Measurements from ENCODE around the gene TMEM209. TPM values are rescaled to one million over a fixed set of nuclear protein-coding genes. Genes with fewer than 3 reads are reported as not detected.
A peak's percentile ranks its signal among the peaks of the same experiment; 100 is the strongest.
"Not testable (repeated sequence)": the region's sequence is repeated elsewhere in the genome, so short reads cannot be mapped to it uniquely, and the experiment has no call there.

Gene TMEM209
- total RNA-seq, 2 donors from 2014 or later: 18.6 to 21.8 TPM

DNA sequence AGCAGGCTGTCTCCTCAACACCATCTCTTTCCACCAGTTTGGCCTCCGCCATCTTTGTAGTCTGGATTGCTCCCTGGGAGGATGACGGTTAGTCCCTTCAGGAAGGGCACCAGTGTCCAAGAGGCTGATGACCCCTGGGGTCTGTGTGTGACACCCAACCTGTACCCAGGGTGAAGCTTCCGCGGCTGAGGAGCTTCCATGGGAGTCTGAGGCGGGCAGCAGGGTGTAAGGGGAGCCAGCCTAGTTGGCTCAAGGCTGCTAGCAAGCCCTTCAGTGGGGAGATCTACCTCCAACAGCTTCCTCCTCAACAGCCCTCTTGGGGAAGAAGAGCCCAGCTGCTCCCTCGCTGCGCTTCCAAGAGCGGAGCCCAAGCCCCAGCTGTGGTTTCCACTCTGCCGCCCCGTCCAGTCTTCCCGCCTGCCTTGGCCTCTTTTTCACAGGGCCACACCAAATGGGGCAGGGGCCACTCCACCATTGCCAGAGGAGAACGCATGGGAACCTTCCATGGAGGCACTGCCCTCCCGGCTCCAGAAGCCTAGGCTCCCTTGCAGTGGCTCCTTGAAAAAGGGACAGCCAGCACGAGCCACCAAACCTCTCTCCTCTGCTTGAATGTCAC lies 57.4 kb downstream of the TMEM209 start:
- no peak overlapping the region for H3K27ac ChIP-seq
- no peak for DNase-seq
- TF ChIP-seq, protein P1, sequence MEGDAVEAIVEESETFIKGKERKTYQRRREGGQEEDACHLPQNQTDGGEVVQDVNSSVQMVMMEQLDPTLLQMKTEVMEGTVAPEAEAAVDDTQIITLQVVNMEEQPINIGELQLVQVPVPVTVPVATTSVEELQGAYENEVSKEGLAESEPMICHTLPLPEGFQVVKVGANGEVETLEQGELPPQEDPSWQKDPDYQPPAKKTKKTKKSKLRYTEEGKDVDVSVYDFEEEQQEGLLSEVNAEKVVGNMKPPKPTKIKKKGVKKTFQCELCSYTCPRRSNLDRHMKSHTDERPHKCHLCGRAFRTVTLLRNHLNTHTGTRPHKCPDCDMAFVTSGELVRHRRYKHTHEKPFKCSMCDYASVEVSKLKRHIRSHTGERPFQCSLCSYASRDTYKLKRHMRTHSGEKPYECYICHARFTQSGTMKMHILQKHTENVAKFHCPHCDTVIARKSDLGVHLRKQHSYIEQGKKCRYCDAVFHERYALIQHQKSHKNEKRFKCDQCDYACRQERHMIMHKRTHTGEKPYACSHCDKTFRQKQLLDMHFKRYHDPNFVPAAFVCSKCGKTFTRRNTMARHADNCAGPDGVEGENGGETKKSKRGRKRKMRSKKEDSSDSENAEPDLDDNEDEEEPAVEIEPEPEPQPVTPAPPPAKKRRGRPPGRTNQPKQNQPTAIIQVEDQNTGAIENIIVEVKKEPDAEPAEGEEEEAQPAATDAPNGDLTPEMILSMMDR (IDR thresholded peaks at IDR 0.05): no peak
- no peaks in the 10 kb centered on the region for H3K4me1 ChIP-seq
- H3K36me3 ChIP-seq: no peaks in the 10 kb centered on the region
- intact Hi-C loops (cut with DNase I): no loop called here
- H3K9me3 ChIP-seq: no peaks in the 10 kb centered on the region
- H3K9ac ChIP-seq (ENCODE audit: low read depth in 2 of 2, low read length in 2 of 2): no peak overlapping the region
- no peaks in the 10 kb centered on the region for H3K27me3 ChIP-seq
- H3K4me3 ChIP-seq: no peak overlapping the region

DNA sequence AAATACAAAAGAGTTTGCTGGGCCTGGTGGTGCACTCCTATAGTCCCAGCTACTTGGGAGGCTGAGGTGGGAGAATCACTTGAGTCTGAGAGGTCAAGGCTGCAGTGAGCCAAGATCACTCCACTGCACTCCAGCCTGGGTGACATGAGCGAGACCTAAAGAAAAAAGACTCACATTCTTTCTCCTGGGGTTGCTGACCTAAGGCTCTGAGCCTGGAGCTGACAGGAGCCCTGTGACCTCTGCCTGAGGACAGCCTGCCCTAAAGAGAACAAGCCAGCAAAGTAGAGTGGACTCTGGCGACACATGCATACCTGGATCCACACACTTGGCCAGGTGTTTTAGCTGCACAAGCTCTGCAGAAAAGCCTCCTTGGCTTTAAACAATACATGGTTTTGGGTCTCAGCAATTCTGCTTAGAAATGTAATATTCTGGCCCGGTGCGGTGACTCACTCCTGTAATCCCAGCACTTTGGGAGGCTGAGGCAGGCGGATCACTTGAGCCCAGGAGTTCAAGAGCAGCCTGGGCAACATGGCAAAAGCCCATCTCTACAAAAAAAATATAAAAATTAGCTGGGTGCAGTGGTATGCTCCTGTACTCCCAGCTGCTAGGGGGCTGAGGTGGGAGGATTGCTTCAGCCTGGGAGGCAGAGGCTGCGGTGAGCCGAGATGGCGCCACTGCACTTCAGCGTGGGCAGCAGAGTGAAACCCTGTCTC lies 58.4 kb downstream of the TMEM209 start:
- Histone ChIP-seq H3K9me3 (no peaks in the 10 kb centered on the region), H3K27me3 (no peaks in the 10 kb centered on the region), H3K36me3 (no peaks in the 10 kb centered on the region), H3K9ac (ENCODE audit: low read depth in 2 of 2, low read length in 2 of 2) (no peak overlapping the region), H3K4me1 (no peaks in the 10 kb centered on the region), H3K4me3 (no peak overlapping the region), H3K27ac (no peak overlapping the region)
- no peak for DNase-seq
- TF ChIP-seq, protein P1 (IDR thresholded peaks at IDR 0.05): no peak
- intact Hi-C loops (cut with DNase I): no loop called here

DNA sequence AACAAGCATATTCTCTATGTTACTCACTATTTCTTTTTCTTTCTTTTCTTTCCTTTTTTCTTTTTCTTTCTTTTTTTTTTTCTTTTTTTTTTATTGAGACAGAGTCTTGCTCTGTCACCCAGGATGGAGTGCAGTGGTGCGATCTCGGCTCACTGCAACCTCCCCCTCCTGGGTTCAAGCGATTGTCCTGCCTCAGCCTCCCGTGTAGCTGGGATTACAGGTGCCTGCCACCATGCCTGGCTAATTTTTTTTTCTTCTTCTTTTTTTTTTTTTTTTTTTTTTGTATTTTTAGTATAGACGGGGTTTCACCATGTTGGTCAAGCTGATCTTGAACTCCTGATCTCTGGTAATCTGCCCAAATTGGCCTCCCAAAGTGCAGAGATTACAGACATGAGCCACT lies 59.1 kb downstream of the TMEM209 start:
- H3K27me3 ChIP-seq; H3K4me3 ChIP-seq; H3K36me3 ChIP-seq; H3K27ac ChIP-seq; H3K4me1 ChIP-seq; H3K9me3 ChIP-seq; H3K9ac ChIP-seq (ENCODE audit: low read depth in 2 of 2, low read length in 2 of 2); DNase-seq; intact Hi-C loops (cut with DNase I): not testable (repeated sequence)

DNA sequence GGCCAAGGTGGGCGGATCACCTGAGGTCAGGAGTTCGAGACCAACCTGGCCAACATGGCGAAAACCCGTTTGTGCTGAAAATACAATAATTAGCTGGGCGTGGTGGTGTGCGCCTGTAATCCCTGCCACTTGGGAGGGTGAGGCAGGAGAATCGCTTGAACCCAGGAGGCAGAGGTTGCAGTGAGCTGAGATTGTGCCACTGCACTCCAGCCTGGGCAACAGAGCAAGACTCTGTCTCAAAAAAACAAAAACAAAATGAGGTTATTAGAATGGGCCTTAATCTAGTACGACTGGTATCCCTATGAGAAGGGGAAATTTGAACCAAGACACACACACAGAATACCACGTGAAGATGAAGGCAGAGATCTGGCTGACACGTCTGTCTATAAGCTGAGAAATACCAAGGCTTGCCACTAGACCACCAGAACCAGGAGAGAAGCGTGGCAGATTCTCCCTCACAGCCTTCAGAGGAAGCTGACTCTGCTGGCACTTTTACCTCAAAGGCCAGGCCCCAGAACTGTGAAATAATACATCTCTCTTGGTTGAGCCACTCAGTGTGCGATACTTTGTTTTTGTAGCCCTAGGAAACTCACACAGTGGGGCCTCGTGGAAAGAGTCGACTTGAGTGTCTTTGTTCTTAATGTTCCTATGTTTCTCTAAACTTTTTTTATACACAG lies 59.6 kb downstream of the TMEM209 start:
- H3K9ac ChIP-seq (ENCODE audit: low read depth in 2 of 2, low read length in 2 of 2): no peak overlapping the region
- no peak overlapping the region for H3K27ac ChIP-seq
- TF ChIP-seq, protein P1 (IDR thresholded peaks at IDR 0.05): no peak
- no peak for DNase-seq
- H3K4me3 ChIP-seq: no peak overlapping the region
- no peaks in the 10 kb centered on the region for H3K27me3 ChIP-seq
- intact Hi-C loops (cut with DNase I): no loop called here
- no peaks in the 10 kb centered on the region for H3K36me3 ChIP-seq
- H3K4me1 ChIP-seq: peaks cover 4% of the 10 kb centered on the region
- H3K9me3 ChIP-seq: no peaks in the 10 kb centered on the region

DNA sequence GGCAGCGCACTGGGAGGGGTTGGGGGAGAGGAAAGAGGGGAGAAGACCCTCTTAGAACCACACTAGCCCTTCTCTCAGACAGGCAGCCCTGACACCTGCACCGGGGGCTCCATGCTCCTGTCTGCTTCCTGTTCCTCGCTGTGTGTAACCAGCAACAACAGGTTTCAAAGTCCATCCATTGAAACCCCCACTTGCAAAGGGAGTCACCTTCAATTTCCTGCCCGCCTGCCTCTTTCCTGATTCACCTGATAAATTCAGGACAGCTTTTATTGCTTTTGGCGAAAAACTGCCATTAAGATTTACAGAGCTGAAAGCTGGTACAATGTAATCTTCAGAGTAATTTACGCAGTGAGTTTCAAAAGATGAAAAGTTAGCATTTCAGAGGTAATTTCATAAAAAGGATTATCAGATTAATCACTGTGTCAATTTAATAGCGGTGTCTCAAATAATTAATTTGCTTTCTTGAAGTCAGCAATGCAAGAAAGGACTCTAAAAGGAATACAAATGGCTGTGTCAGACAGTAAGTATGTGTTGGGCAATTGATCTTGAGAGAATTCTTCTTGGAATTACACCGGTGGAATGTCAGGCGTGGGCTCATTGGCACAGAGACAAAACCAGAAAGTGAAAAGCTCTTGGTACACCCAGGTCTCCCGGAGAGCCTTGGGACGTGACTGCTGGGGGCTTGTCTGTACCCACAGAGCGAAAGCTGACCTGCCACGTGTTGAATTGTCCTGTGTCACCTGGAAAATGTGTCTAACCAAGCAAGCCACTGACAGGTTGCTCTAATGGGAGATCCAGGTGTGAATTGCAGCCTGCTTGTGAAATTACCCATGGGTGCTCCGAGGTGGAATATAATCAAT lies 60.7 kb downstream of the TMEM209 start:
- H3K27me3 ChIP-seq: no peaks in the 10 kb centered on the region
- no peaks in the 10 kb centered on the region for H3K36me3 ChIP-seq
- intact Hi-C loops (cut with DNase I): no loop called here
- H3K9me3 ChIP-seq: no peaks in the 10 kb centered on the region
- DNase-seq: peak; percentile 62
- TF ChIP-seq, protein P1 (IDR thresholded peaks at IDR 0.05): no peak
- H3K4me1 ChIP-seq: peaks cover 4% of the 10 kb centered on the region
- H3K27ac ChIP-seq: peak overlapping the region; percentile 38
- no peak overlapping the region for H3K4me3 ChIP-seq
- H3K9ac ChIP-seq (ENCODE audit: low read depth in 2 of 2, low read length in 2 of 2): peak overlapping the region in 1 of 2 donors; percentile 23

Data from colonic mucosa (tissue), 4 donors.